ENCODE measurements around the gene CELF4.
A peak's percentile ranks its signal among the peaks of the same experiment; 100 is the strongest.

Gene CELF4

GRCh38 chr18:37398248-37398920 is 167.2 kb downstream of the CELF4 start:
- no peaks in the 10 kb centered on the region for H3K9me3 ChIP-seq (ENCODE audit: control extremely low read depth in 1 of 5, control insufficient read depth in 4 of 5, insufficient read depth in 2 of 5, low read depth in 1 of 5, low read length in 4 of 5)
- 90% methylated on average over 14 of the region's 14 CpGs for WGBS (ENCODE audit: insufficient coverage)
- H3K27me3 ChIP-seq (replicated peaks in 2 of 5; ENCODE audit: control insufficient read depth in 4 of 5, insufficient read depth in 5 of 5, low read length in 4 of 5), result peaks cover 0 to 21% (median 21%) of the 10 kb centered on the region in 5 experiments
- ChIA-PET CTCF (no interaction called here), POLR2A (no interaction called here)
- no peaks in the 10 kb centered on the region for H3K36me3 ChIP-seq (ENCODE audit: control insufficient read depth in 4 of 4, insufficient read depth in 4 of 4, low read length in 3 of 4)
- no peak overlapping the region for H3K27ac ChIP-seq (ENCODE audit: insufficient read depth in 1 of 2, low read depth in 1 of 2, low read length in 2 of 2, poor library complexity in 1 of 2, severe bottlenecking in 2 of 2)
- no peak for DNase-seq
- peaks cover 0 to 12% (median 8%) of the 10 kb centered on the region in 4 experiments for H3K4me1 ChIP-seq (ENCODE audit: control extremely low read depth in 1 of 4, control insufficient read depth in 4 of 4, insufficient read depth in 4 of 4, low read length in 3 of 4)
- H3K4me3 ChIP-seq (ENCODE audit: control insufficient read depth in 1 of 7, extremely low read depth in 1 of 7, insufficient read depth in 4 of 7, low read depth in 2 of 7, low read length in 6 of 7), result no peak overlapping the region

GRCh38 chr18:37397814-37398213 is 167.8 kb downstream of the CELF4 start:
- Histone ChIP-seq H3K36me3 (ENCODE audit: control insufficient read depth in 4 of 4, insufficient read depth in 4 of 4, low read length in 3 of 4) (no peaks in the 10 kb centered on the region), H3K27ac (ENCODE audit: insufficient read depth in 1 of 2, low read depth in 1 of 2, low read length in 2 of 2, poor library complexity in 1 of 2, severe bottlenecking in 2 of 2) (no peak overlapping the region), H3K4me1 (ENCODE audit: control extremely low read depth in 1 of 4, control insufficient read depth in 4 of 4, insufficient read depth in 4 of 4, low read length in 3 of 4) (peaks cover 0 to 15% (median 9%) of the 10 kb centered on the region in 4 experiments), H3K9me3 (ENCODE audit: control extremely low read depth in 1 of 5, control insufficient read depth in 4 of 5, insufficient read depth in 2 of 5, low read depth in 1 of 5, low read length in 4 of 5) (no peaks in the 10 kb centered on the region), H3K4me3 (ENCODE audit: control insufficient read depth in 1 of 7, extremely low read depth in 1 of 7, insufficient read depth in 4 of 7, low read depth in 2 of 7, low read length in 6 of 7) (no peak overlapping the region), H3K27me3 (replicated peaks in 2 of 5; ENCODE audit: control insufficient read depth in 4 of 5, insufficient read depth in 5 of 5, low read length in 4 of 5) (peaks cover 0 to 27% (median 26%) of the 10 kb centered on the region in 5 experiments)
- ChIA-PET CTCF (interaction anchor here (0.5 kb wide), 1 partner anchor 46 kb away, joined by 3 read pairs; no protein-coding TSS in a partner anchor), POLR2A (no interaction called here)
- WGBS (ENCODE audit: insufficient coverage), result 86% methylated on average over 4 of the region's 6 CpGs
- DNase-seq, result no peak

- peaks cover 0 to 15% (median 9%) of the 10 kb centered on the region in 4 experiments for H3K4me1 ChIP-seq (ENCODE audit: control extremely low read depth in 1 of 4, control insufficient read depth in 4 of 4, insufficient read depth in 4 of 4, low read length in 3 of 4)
- DNase-seq, result no peak
- H3K27me3 ChIP-seq (replicated peaks in 2 of 5; ENCODE audit: control insufficient read depth in 4 of 5, insufficient read depth in 5 of 5, low read length in 4 of 5), result peaks cover 0 to 34% (median 30%) of the 10 kb centered on the region in 5 experiments
- no peaks in the 10 kb centered on the region for H3K9me3 ChIP-seq (ENCODE audit: control extremely low read depth in 1 of 5, control insufficient read depth in 4 of 5, insufficient read depth in 2 of 5, low read depth in 1 of 5, low read length in 4 of 5)
- WGBS (ENCODE audit: insufficient coverage), result 92% methylated on average over 3 of the region's 5 CpGs
- H3K4me3 ChIP-seq (ENCODE audit: control insufficient read depth in 1 of 7, extremely low read depth in 1 of 7, insufficient read depth in 4 of 7, low read depth in 2 of 7, low read length in 6 of 7), result no peak overlapping the region
- POLR2A ChIA-PET, result no interaction called here
- no peak overlapping the region for H3K27ac ChIP-seq (ENCODE audit: insufficient read depth in 1 of 2, low read depth in 1 of 2, low read length in 2 of 2, poor library complexity in 1 of 2, severe bottlenecking in 2 of 2)
- H3K36me3 ChIP-seq (ENCODE audit: control insufficient read depth in 4 of 4, insufficient read depth in 4 of 4, low read length in 3 of 4), result no peaks in the 10 kb centered on the region
- CTCF ChIA-PET, result interaction anchor here (0.5 kb wide), 1 partner anchor 47 kb away, joined by 3 read pairs; no protein-coding TSS in a partner anchor
Measured at GRCh38 chr18:37396971-37397720, 168.5 kb downstream of the CELF4 start.

- Histone ChIP-seq H3K4me1 (ENCODE audit: control extremely low read depth in 1 of 4, control insufficient read depth in 4 of 4, insufficient read depth in 4 of 4, low read length in 3 of 4) (peaks cover 0 to 15% (median 9%) of the 10 kb centered on the region in 4 experiments), H3K4me3 (ENCODE audit: control insufficient read depth in 1 of 7, extremely low read depth in 1 of 7, insufficient read depth in 4 of 7, low read depth in 2 of 7, low read length in 6 of 7) (no peak overlapping the region), H3K27me3 (replicated peaks in 2 of 5; ENCODE audit: control insufficient read depth in 4 of 5, insufficient read depth in 5 of 5, low read length in 4 of 5) (peaks cover 0 to 44% (median 30%) of the 10 kb centered on the region in 5 experiments), H3K9me3 (ENCODE audit: control extremely low read depth in 1 of 5, control insufficient read depth in 4 of 5, insufficient read depth in 2 of 5, low read depth in 1 of 5, low read length in 4 of 5) (no peaks in the 10 kb centered on the region), H3K36me3 (ENCODE audit: control insufficient read depth in 4 of 4, insufficient read depth in 4 of 4, low read length in 3 of 4) (no peaks in the 10 kb centered on the region), H3K27ac (ENCODE audit: insufficient read depth in 1 of 2, low read depth in 1 of 2, low read length in 2 of 2, poor library complexity in 1 of 2, severe bottlenecking in 2 of 2) (no peak overlapping the region)
- ChIA-PET POLR2A (no interaction called here), CTCF (no interaction called here)
- no peak for DNase-seq
- WGBS (ENCODE audit: insufficient coverage), result 95% methylated on average over 2 of the region's 4 CpGs
Measured at GRCh38 chr18:37395631-37396030, 170.0 kb downstream of the CELF4 start.

GRCh38 chr18:37395138-37395537 is 170.5 kb downstream of the CELF4 start:
- H3K4me1 ChIP-seq (ENCODE audit: control extremely low read depth in 1 of 4, control insufficient read depth in 4 of 4, insufficient read depth in 4 of 4, low read length in 3 of 4), result peaks cover 0 to 15% (median 9%) of the 10 kb centered on the region in 4 experiments
- no peak overlapping the region for H3K4me3 ChIP-seq (ENCODE audit: control insufficient read depth in 1 of 7, extremely low read depth in 1 of 7, insufficient read depth in 4 of 7, low read depth in 2 of 7, low read length in 6 of 7)
- CTCF ChIA-PET, result no interaction called here
- POLR2A ChIA-PET, result no interaction called here
- no peaks in the 10 kb centered on the region for H3K9me3 ChIP-seq (ENCODE audit: control extremely low read depth in 1 of 5, control insufficient read depth in 4 of 5, insufficient read depth in 2 of 5, low read depth in 1 of 5, low read length in 4 of 5)
- H3K27me3 ChIP-seq (replicated peaks in 2 of 5; ENCODE audit: control insufficient read depth in 4 of 5, insufficient read depth in 5 of 5, low read length in 4 of 5), result peaks cover 0 to 44% (median 30%) of the 10 kb centered on the region in 5 experiments
- 94% methylated on average over 6 of the region's 7 CpGs for WGBS (ENCODE audit: insufficient coverage)
- DNase-seq, result no peak
- no peak overlapping the region for H3K27ac ChIP-seq (ENCODE audit: insufficient read depth in 1 of 2, low read depth in 1 of 2, low read length in 2 of 2, poor library complexity in 1 of 2, severe bottlenecking in 2 of 2)
- H3K36me3 ChIP-seq (ENCODE audit: control insufficient read depth in 4 of 4, insufficient read depth in 4 of 4, low read length in 3 of 4), result no peaks in the 10 kb centered on the region

- Histone ChIP-seq H3K27me3 (replicated peaks in 2 of 5; ENCODE audit: control insufficient read depth in 4 of 5, insufficient read depth in 5 of 5, low read length in 4 of 5) (peaks cover 0 to 49% (median 30%) of the 10 kb centered on the region in 5 experiments), H3K27ac (ENCODE audit: insufficient read depth in 1 of 2, low read depth in 1 of 2, low read length in 2 of 2, poor library complexity in 1 of 2, severe bottlenecking in 2 of 2) (no peak overlapping the region), H3K4me3 (ENCODE audit: control insufficient read depth in 1 of 7, extremely low read depth in 1 of 7, insufficient read depth in 4 of 7, low read depth in 2 of 7, low read length in 6 of 7) (peak overlapping the region in 2 of 7 experiments; percentile 3 to 59), H3K9me3 (ENCODE audit: control extremely low read depth in 1 of 5, control insufficient read depth in 4 of 5, insufficient read depth in 2 of 5, low read depth in 1 of 5, low read length in 4 of 5) (peaks cover 0 to 4% (median 0%) of the 10 kb centered on the region in 5 experiments), H3K36me3 (ENCODE audit: control insufficient read depth in 4 of 4, insufficient read depth in 4 of 4, low read length in 3 of 4) (no peaks in the 10 kb centered on the region), H3K4me1 (ENCODE audit: control extremely low read depth in 1 of 4, control insufficient read depth in 4 of 4, insufficient read depth in 4 of 4, low read length in 3 of 4) (peaks cover 0 to 15% (median 9%) of the 10 kb centered on the region in 4 experiments)
- no peak for DNase-seq
- WGBS (ENCODE audit: insufficient coverage), result 89% methylated on average over 3 of the region's 5 CpGs
- POLR2A ChIA-PET, result interaction anchor here (0.7 kb wide), 1 partner anchor 796 kb away, joined by 3 read pairs; no protein-coding TSS in a partner anchor
- CTCF ChIA-PET, result no interaction called here
Measured at GRCh38 chr18:37394610-37394965, 171.0 kb downstream of the CELF4 start.

Data from common myeloid progenitor, CD34-positive (primary cell).